ENCODE measurements around the gene INAFM2. TPM values are rescaled to one million over a fixed set of nuclear protein-coding genes. Genes with fewer than 3 reads are reported as not detected.
A peak's percentile ranks its signal among the peaks of the same experiment; 100 is the strongest.

Gene INAFM2
- total RNA-seq, 1 donor from 2014 or later, result 14.9 TPM

DNA sequence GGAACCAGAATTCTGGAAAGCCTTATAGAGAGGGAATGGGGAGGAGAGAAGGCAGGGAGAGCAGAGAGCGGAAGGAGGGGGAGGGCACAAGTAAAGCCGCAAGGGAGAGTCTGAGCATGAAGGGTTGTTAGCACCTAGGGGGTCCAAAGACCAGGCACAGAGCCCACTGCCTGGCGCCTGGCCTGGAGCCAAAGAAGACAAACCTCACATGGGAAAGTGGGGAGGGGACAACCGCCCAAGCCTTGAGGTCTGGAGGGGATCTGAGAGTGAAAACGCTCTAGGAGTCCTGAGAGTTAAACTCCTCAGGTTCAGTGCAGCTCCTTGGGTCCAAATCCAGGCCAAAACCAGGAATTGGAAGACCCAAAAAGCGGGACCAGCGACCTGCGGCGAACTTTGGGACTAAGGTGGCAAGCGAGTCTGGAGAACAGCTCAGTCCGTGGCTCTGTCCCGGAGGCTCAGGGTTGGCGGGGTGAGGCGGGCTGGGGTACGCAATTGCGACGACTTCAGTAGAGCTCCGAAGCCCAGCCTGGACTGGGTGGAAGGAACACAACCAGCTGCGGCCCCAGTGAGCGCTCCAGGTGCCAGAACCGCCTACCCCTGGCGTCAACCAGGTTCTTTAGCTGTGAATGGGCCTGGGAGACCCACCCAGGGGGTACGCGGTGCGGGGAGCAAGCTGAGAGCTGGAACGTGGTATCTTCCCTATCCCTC, 807 bp upstream of the INAFM2 start:
- H3K4me3 ChIP-seq (ENCODE audit: low read depth, low read length), result peak overlapping the region; percentile 12
- no peaks in the 10 kb centered on the region for H3K27me3 ChIP-seq (ENCODE audit: control insufficient read depth, insufficient read depth, low read length)
- no peak for DNase-seq (ENCODE audit: low read depth)
- no peaks in the 10 kb centered on the region for H3K36me3 ChIP-seq (ENCODE audit: control insufficient read depth, insufficient read depth, low read length)
- TF ChIP-seq, protein P1, sequence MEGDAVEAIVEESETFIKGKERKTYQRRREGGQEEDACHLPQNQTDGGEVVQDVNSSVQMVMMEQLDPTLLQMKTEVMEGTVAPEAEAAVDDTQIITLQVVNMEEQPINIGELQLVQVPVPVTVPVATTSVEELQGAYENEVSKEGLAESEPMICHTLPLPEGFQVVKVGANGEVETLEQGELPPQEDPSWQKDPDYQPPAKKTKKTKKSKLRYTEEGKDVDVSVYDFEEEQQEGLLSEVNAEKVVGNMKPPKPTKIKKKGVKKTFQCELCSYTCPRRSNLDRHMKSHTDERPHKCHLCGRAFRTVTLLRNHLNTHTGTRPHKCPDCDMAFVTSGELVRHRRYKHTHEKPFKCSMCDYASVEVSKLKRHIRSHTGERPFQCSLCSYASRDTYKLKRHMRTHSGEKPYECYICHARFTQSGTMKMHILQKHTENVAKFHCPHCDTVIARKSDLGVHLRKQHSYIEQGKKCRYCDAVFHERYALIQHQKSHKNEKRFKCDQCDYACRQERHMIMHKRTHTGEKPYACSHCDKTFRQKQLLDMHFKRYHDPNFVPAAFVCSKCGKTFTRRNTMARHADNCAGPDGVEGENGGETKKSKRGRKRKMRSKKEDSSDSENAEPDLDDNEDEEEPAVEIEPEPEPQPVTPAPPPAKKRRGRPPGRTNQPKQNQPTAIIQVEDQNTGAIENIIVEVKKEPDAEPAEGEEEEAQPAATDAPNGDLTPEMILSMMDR (IDR thresholded peaks at IDR 0.05; ENCODE audit: insufficient read depth, low read length, poor library complexity, severe bottlenecking), result no peak

DNA sequence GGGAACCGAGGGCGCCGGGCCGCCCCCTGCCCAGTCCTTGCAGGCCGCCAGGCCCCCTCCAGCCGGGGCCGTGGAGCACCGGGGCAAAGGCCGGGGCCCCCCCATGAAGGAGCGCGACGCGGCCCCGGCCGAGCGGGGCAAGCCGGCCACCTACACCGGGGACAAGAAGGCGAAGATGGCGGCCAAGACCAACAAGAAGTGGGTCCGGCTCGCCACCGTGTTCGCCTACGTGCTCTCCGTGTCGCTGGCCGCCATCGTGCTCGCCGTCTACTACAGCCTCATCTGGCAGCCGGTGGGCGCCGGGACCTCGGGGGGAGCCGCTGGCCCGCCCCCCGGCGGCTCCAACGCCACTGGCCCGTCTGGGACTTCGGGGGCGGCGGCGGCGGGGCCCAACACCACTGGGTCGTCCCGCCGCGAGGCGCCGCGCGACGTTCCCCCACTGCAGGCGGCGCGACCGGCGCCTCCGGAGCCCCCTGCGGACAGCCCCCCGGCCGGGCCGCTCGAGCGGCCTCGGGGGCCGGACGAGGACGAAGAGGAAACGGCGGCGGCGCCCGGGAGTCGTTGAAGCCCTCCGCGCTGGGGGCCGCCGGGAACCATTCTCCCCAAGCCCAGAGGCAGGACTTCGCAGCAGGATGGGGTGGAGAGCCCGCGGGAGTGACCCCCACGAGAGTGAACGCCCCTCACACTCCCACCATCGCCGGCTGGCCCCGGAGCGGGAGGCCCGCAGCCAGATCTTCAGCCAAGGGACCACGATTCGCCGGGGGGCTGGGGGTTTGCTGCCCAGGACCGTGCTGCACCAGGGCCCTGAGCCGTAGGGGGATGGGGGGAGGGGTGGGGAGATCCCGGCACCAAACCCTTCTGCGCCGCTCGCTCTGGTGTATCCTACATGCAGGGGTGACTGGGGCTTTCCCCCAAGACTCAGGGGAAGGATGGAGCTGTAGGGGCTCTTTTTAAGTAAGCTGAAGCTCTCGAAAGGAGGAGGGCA, 753 bp downstream of the INAFM2 start:
- DNase-seq (ENCODE audit: low read depth), result no peak
- Histone ChIP-seq H3K36me3 (ENCODE audit: control insufficient read depth, insufficient read depth, low read length) (no peaks in the 10 kb centered on the region), H3K27me3 (ENCODE audit: control insufficient read depth, insufficient read depth, low read length) (no peaks in the 10 kb centered on the region), H3K4me3 (ENCODE audit: low read depth, low read length) (peak overlapping the region; percentile 67)
- TF ChIP-seq, protein P1 (IDR thresholded peaks at IDR 0.05; ENCODE audit: insufficient read depth, low read length, poor library complexity, severe bottlenecking), result no peak

DNA sequence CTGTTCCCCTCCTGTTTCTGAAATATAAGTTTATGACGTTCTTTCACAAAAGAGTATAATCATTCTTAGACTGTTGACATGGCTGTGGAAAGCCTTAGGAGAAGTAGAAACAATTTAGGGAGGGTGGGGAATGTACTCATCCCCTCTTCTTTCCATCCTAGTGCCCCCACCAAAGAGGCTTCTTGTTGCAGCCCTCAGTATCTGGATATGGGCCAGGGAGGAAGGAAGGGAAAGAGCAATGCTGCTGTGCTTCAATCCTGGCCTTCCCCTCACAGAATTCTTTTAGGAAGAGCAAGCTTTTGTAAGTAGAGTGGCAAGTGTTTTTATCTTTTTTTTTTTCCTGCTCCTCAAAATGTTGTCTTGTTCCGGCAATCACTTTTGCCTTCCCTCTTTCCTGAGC, 1.7 kb downstream of the INAFM2 start:
- TF ChIP-seq, protein P1 (IDR thresholded peaks at IDR 0.05; ENCODE audit: insufficient read depth, low read length, poor library complexity, severe bottlenecking), result no peak
- Histone ChIP-seq H3K27me3 (ENCODE audit: control insufficient read depth, insufficient read depth, low read length) (no peaks in the 10 kb centered on the region), H3K4me3 (ENCODE audit: low read depth, low read length) (no peak overlapping the region), H3K36me3 (ENCODE audit: control insufficient read depth, insufficient read depth, low read length) (no peaks in the 10 kb centered on the region)
- no peak for DNase-seq (ENCODE audit: low read depth)

DNA sequence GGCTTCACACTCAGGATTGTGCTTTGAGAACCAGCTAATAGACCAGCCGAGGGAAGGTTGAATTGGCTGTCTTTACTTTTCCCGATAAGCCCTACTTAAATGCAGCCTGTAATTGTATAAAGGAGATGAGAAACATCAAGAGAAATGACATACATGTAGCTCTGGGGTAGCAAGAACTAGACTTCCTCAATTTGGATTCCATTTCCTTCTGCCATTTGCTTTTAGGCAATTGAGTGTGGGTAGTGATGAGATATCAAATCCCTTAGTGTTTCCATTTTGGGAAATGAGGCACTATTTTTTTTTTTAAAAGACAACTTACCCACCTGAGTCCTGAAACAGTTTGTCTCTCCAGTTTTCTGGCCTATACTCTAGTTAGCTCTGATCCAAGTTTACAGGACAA, 2.2 kb downstream of the INAFM2 start:
- TF ChIP-seq, protein P1 (IDR thresholded peaks at IDR 0.05; ENCODE audit: insufficient read depth, low read length, poor library complexity, severe bottlenecking), result no peak
- H3K4me3 ChIP-seq (ENCODE audit: low read depth, low read length), result no peak overlapping the region
- DNase-seq (ENCODE audit: low read depth), result no peak
- H3K27me3 ChIP-seq (ENCODE audit: control insufficient read depth, insufficient read depth, low read length), result no peaks in the 10 kb centered on the region
- H3K36me3 ChIP-seq (ENCODE audit: control insufficient read depth, insufficient read depth, low read length), result no peaks in the 10 kb centered on the region

DNA sequence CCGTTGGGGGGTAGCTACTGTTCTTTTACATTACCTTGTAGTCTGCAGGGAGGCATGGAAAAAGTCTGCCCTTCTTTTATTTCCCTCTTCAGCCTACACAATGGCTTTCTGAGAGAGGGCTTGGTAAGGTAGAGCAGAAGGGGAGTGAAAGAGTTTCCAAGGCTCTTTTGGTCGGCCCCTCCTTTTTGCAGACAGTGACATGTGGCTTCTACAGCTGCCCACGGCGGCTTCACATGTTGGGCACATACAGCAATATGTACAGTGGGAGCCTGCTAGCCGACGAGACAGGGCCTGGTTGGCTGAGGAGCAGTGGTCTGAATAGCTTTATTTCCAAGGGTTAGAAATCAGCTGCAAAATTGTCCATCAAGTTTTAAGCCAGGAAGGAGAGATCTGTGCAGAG, 4.0 kb downstream of the INAFM2 start:
- H3K27me3 ChIP-seq (ENCODE audit: control insufficient read depth, insufficient read depth, low read length), result no peaks in the 10 kb centered on the region
- no peaks in the 10 kb centered on the region for H3K36me3 ChIP-seq (ENCODE audit: control insufficient read depth, insufficient read depth, low read length)
- H3K4me3 ChIP-seq (ENCODE audit: low read depth, low read length), result no peak overlapping the region
- TF ChIP-seq, protein P1 (IDR thresholded peaks at IDR 0.05; ENCODE audit: insufficient read depth, low read length, poor library complexity, severe bottlenecking), result no peak
- DNase-seq (ENCODE audit: low read depth), result no peak
